Skeletal muscle satellite cell (primary cell): ENCODE results near the gene AKT3.

Experiments
- H3K27me3 ChIP-seq: 2 replicates; pipeline ENCODE4 v1.7.0; 2013; ENCODE audit warnings: low read length; ENCODE audit not compliant: control insufficient read depth, insufficient read depth
- H3K36me3 ChIP-seq: 2 replicates; pipeline ENCODE4 v1.7.0; 2013; ENCODE audit warnings: mild to moderate bottlenecking, control low read depth, low read length; ENCODE audit not compliant: insufficient read depth
- H3K4me1 ChIP-seq: 2 replicates; pipeline ENCODE4 v1.7.0; 2013; ENCODE audit warnings: low read length; ENCODE audit not compliant: control insufficient read depth, insufficient read depth
- H3K4me2 ChIP-seq: 2 replicates; pipeline ENCODE4 v1.7.0; 2013; ENCODE audit warnings: mild to moderate bottlenecking, low read length
- H3K4me3 ChIP-seq: 2 replicates; pipeline ENCODE4 v1.7.0; 2013; ENCODE audit warnings: low read length
- H3K9ac ChIP-seq: 2 replicates; pipeline ENCODE4 v1.7.0; 2013; ENCODE audit warnings: mild to moderate bottlenecking, low read depth, low read length, moderate library complexity
- H3K9me3 ChIP-seq: replicated peaks from 2 replicates; pipeline ENCODE4 v1.7.0; 2013; ENCODE audit warnings: mild to moderate bottlenecking, control low read depth, low read length

The AKT3 gene

DNA sequence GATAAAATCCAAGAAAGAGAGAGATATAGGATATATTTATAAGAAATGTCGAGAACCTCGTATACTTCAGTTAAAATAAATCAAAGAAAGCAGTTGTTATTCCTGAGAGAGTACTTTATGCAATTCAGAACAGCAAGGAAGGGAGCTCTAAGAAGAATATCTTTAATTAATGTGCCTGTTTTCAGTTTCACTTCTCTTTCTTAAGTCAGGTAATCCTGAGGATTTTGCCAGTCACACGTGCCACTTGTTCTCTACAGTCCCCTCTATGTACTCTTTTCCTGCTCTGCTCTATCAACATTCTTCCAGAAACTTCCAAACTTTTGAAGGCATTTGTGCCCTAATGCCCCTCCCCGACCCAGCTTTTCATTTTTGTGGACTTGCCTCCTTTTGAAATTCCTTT, 211.9 kb downstream of the AKT3 start:
- no peak overlapping the region for H3K4me2 ChIP-seq
- no peaks in the 10 kb centered on the region for H3K27me3 ChIP-seq
- no peak overlapping the region for H3K4me3 ChIP-seq
- H3K4me1 ChIP-seq, result no peaks in the 10 kb centered on the region
- no peaks in the 10 kb centered on the region for H3K9me3 ChIP-seq
- H3K36me3 ChIP-seq, result no peaks in the 10 kb centered on the region
- no peak overlapping the region for H3K9ac ChIP-seq

DNA sequence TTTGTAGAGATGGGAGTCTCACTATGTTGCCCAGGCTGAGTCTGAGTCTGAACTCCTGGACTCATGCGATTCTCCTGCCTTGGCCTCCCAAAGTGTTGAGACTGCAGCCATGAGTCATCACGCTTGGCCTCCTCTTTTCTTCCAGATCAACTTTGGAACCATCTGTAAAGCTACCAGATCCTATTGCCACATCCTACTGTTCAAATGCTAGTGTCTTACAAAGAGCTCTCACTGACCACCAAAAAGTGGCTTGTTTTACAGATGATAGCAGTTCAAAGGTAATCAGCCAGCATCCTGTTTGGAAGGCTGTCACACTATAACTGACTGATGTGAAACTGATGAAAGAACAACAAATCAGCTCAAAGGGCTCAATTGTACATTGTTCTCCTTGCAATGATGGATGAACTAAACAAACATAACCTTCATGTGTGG, 221.6 kb downstream of the AKT3 start:
- Histone ChIP-seq H3K4me2 (no peak overlapping the region), H3K27me3 (no peaks in the 10 kb centered on the region), H3K9ac (no peak overlapping the region), H3K36me3 (no peaks in the 10 kb centered on the region), H3K4me3 (no peak overlapping the region), H3K4me1 (peaks cover 5% of the 10 kb centered on the region), H3K9me3 (no peaks in the 10 kb centered on the region)

DNA sequence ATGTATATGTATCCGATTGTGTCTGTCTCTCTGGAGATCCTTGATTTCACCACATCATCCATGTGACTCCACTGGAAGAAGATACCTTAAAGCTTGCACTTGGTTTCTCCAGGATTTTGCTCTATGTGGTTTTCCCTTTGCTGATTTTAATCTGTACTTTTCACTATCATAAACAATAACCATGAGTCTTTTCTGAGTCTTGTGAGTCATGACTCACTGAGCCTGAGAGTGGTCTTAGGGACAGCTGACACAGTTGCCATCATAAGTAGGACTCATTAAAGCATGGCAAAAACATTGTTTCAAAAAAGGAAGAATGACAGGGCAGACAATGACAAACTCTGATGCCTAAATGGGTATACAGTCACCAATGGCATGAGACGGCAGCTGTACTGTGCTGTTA, 226.2 kb downstream of the AKT3 start:
- Histone ChIP-seq H3K27me3 (no peaks in the 10 kb centered on the region), H3K9me3 (no peaks in the 10 kb centered on the region), H3K36me3 (peaks cover 8% of the 10 kb centered on the region), H3K9ac (no peak overlapping the region), H3K4me1 (peaks cover 7% of the 10 kb centered on the region), H3K4me3 (no peak overlapping the region), H3K4me2 (no peak overlapping the region)

DNA sequence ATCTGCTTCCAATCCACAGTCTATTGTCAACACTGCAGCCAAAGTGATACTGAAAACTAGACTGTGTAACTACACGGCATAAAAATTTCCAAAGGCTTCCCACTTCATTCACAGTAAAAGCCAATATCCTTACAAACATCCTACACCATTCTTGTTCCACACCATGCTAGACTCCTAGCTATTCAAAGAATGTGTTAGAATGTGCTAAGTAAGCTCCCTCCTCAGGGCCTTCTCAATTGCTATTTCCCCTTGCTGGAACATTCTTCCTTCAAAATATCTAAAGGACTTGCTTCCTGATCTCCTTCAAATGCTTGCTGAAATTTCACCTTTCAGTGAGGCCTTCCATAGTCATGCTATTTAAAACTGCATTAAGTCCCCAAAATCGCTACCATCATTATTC, 228.1 kb downstream of the AKT3 start:
- peaks cover 8% of the 10 kb centered on the region for H3K36me3 ChIP-seq
- H3K4me3 ChIP-seq, result no peak overlapping the region

DNA sequence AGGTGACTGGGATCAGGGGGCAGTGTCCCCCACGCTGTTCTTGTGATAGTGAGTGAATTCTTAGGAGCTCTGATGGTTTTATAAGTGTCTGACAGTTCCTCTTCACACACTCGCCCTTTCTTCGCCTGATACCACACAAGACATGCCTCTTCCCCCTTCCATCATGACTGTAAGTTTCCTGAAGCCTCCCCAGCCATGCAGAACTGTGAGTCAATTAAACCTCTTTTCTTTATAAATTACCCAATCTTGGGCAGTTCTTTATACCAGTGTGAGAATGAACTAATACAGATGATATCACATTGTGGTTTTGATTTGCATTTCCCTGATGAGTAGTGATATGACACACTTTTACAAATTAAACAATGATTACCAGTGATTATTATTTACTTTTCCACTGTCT, 229.9 kb downstream of the AKT3 start:
- Histone ChIP-seq H3K9me3 (no peaks in the 10 kb centered on the region), H3K4me2 (no peak overlapping the region), H3K4me3 (no peak overlapping the region), H3K36me3 (peaks cover 8% of the 10 kb centered on the region), H3K9ac (no peak overlapping the region), H3K27me3 (no peaks in the 10 kb centered on the region), H3K4me1 (peaks cover 7% of the 10 kb centered on the region)

More for the DNA sequence above, 228.1 kb downstream of the AKT3 start:
- H3K27me3 ChIP-seq, result no peaks in the 10 kb centered on the region
- H3K9me3 ChIP-seq, result no peaks in the 10 kb centered on the region
- peaks cover 7% of the 10 kb centered on the region for H3K4me1 ChIP-seq
- H3K9ac ChIP-seq, result no peak overlapping the region
- H3K4me2 ChIP-seq, result no peak overlapping the region

DNA sequence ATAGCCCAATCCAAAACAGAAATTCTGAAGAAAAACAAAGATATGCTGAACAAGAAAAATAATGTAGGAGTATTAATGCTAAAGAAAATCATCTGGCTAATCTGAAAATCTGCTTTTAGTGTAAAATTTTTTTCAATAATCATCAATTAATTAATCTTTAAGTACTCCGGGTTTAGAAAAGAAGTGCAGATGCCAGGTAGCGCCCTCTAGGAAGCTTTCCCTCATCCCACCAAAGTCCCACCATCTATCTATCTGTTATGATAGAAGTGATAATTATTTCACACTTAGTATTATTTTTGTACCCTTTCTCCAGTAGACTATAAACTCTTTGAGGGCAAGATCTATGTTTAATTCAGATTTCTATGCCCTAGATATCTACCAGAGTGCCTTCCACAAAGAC, 240.3 kb downstream of the AKT3 start:
- H3K36me3 ChIP-seq, result peaks cover 4% of the 10 kb centered on the region
- no peak overlapping the region for H3K9ac ChIP-seq
- no peaks in the 10 kb centered on the region for H3K9me3 ChIP-seq
- no peaks in the 10 kb centered on the region for H3K27me3 ChIP-seq
- no peaks in the 10 kb centered on the region for H3K4me1 ChIP-seq
- H3K4me2 ChIP-seq, result no peak overlapping the region
- H3K4me3 ChIP-seq, result no peak overlapping the region

DNA sequence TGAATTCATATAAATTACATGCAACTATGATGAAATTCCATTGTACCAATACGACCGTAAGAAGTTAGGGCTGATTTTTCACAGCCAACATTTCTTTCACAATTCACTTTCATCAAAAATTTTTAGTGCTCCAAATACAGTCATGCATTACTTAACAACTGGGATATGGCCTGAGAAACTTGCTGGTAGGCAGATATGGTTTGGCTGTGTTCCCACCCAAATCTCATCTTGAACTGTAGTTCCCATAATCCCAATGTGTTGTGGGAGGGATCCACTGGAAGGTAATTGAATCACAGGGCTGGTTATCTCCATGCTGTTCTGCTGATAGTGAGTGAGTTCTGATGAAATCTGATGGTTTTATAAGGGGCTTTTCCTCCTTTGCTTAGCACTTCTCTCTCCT, 244.4 kb downstream of the AKT3 start:
- Histone ChIP-seq H3K27me3 (no peaks in the 10 kb centered on the region), H3K4me3 (no peak overlapping the region), H3K4me2 (no peak overlapping the region), H3K36me3 (no peaks in the 10 kb centered on the region), H3K4me1 (peaks cover 8% of the 10 kb centered on the region), H3K9me3 (peaks cover 4% of the 10 kb centered on the region), H3K9ac (no peak overlapping the region)

DNA sequence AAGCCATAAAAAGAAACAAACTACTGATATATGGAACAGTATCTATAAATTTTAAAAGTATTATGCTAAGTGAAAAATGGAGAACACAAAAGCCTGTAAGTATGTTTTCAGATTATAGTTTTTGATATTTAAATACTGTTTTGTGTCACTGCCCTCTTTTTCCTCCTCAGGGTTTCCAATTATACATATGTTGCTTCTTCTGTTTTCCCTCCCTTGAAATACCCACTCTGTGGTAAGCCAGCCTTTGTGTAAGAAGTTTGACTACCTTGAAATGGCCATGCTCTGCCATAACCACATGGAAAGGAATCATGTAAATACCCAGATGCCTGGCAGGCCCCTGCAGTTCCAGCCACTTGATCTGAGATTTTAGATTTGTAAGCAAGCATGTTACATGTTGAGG, 248.3 kb downstream of the AKT3 start:
- no peak overlapping the region for H3K4me3 ChIP-seq
- no peaks in the 10 kb centered on the region for H3K27me3 ChIP-seq
- no peaks in the 10 kb centered on the region for H3K36me3 ChIP-seq
- no peak overlapping the region for H3K9ac ChIP-seq
- peaks cover 33% of the 10 kb centered on the region for H3K4me1 ChIP-seq
- H3K4me2 ChIP-seq, result no peak overlapping the region
- peaks cover 4% of the 10 kb centered on the region for H3K9me3 ChIP-seq

DNA sequence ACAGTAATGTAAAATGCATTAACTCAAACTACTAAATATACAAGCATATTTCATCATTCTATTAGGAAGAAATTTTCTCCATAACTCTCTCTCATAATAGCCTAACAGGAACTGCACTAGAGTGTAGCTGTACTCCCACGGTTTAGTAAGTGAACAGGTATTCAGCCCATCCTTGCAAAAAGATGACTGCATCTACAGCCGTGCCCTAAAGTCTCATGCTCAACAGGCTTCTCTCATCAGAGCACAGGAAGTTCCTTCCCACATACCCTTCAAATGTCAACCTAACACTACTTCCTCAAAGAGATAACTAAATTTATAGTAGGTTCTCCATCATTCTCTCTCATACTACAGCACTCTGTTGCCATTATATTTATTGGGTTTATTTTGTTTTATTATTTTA, 251.6 kb downstream of the AKT3 start:
- peaks cover 4% of the 10 kb centered on the region for H3K9me3 ChIP-seq
- H3K4me1 ChIP-seq, result peaks cover 48% of the 10 kb centered on the region
- H3K9ac ChIP-seq, result peak overlapping the region; percentile 59
- H3K4me2 ChIP-seq, result peak overlapping the region; percentile 23
- H3K4me3 ChIP-seq, result no peak overlapping the region
- H3K36me3 ChIP-seq, result no peaks in the 10 kb centered on the region
- no peaks in the 10 kb centered on the region for H3K27me3 ChIP-seq

DNA sequence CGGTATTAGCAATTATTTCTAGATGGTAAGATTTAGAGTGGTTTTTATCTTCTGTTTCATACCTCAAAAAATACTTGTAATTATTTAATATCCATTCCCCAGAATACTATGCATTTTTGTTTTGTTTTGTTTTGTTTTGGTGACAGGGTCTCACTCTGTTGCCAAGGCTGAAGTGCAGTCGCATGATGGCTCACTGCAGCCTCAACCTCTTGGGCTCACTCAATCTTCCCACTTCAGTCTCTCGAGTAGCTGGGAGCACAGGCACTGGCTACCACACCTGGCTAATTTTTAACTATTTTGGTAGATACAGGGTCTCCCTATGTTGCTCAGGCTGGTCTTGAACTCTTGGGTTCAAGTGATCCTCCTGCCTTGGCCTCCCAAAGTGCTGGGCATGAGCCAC, 252.7 kb downstream of the AKT3 start:
- Histone ChIP-seq H3K4me1 (peaks cover 41% of the 10 kb centered on the region), H3K4me3 (no peak overlapping the region), H3K9me3 (peaks cover 4% of the 10 kb centered on the region), H3K27me3 (no peaks in the 10 kb centered on the region), H3K9ac (peak overlapping the region; percentile 59), H3K4me2 (no peak overlapping the region), H3K36me3 (no peaks in the 10 kb centered on the region)

DNA sequence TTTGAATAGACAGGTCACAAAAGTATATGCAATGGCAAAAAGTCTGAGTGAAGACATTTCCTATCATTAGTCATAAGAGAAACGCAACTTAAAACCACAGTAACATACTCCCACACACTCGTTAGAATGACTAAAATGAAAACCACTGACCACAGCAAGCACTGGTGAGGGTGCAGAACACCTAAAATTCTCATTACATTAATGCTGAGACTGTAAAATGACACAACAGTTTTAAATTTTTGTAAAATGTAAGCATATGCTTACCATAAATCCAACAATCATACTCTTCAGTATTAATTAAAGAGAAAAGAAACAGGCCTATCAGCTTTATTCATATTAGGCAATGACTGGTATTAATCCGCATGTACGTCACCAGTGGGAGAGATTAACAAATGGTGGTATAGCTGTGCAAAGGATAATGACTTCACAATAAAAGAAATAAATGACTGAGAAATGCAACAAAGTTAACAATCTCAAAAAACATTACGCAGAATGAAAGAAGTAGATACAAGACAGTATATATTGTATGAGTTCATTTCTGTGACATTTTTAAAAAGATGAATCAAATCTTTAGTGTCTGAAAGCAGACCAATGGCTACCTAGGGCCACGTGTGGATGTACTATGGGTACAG, 253.5 kb downstream of the AKT3 start:
- Histone ChIP-seq H3K36me3 (no peaks in the 10 kb centered on the region), H3K4me3 (peak overlapping the region; percentile 2), H3K9ac (peak overlapping the region; percentile 69), H3K4me1 (peaks cover 41% of the 10 kb centered on the region), H3K27me3 (no peaks in the 10 kb centered on the region), H3K4me2 (peak overlapping the region; percentile 67), H3K9me3 (no peaks in the 10 kb centered on the region)

DNA sequence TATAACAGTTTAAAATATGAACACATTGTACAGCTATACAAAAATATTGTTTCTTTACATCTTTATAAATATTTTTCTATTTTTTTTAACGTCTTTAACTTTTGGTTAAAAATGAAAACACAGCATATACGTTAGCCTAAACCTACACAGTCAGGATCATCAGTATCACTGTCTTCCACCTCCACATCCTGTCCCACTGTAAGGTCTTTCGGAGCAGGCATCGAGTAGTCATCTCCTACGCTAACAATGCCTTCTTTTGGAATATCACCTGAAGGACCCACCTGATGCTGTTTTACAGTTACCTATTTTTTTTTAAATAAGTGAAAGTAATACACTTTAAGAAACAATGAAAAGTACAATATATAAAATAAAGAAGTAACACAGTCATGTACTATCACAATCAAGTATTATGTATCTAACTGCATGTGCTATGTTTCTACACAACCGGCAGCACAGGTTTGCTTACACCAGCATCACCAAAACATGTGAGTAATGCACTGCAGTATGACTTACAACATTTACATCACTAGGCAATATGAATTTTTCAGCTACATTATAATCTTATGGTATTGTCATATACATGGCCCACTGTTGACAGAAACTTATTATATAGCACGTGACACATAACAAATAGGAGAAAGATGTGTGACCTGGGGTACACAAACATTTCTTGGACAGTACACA, 254.4 kb downstream of the AKT3 start:
- Histone ChIP-seq H3K4me1 (peaks cover 41% of the 10 kb centered on the region), H3K4me2 (peak overlapping the region; percentile 67), H3K27me3 (no peaks in the 10 kb centered on the region), H3K36me3 (no peaks in the 10 kb centered on the region), H3K9me3 (no peaks in the 10 kb centered on the region), H3K9ac (peak overlapping the region; percentile 69), H3K4me3 (no peak overlapping the region)
